ENCODE data around the gene SNAPC2. TPM values are rescaled to one million over a fixed set of nuclear protein-coding genes. Genes with fewer than 3 reads are reported as not detected.

Gene SNAPC2
- total and polyA plus RNA-seq, 8 donors = 4.9 to 12.0 (median 8.0) TPM

DNA sequence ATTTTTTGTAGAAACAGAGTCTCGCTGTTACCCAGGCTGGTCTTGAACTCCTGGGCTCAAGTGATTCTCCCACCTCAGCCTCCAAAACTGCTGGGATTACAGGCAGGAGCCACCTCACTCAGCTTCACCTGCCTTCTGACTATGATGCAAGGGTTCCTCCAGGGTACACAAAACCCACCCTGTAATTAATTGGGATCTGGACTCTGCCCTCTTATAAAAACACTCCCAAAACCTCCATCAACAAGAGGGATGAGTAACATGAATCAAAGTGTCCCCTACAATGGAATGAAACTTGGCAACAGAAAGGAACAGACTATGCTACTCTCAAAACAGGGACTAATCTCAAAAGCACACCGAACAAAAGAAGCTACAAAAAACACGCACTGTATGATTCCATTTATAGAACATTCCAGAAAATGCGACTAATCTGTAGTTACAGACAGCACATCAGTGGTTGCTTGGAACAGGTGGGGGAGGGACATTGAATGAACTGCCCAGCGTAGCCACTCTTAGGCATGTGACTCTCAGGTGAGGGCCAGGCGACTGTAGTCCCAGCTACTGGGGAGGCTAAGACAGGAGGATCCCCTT is 42.8 kb upstream of the SNAPC2 start:
- 62 to 77% methylated on average over 6 of the region's 6 CpGs for WGBS, 2 donors
- no peaks in the 10 kb centered on the region for H3K27me3 ChIP-seq
- intact Hi-C loops (cut with DNase I) = no loop called here
- H3K4me3 ChIP-seq = no peak overlapping the region
- no peaks in the 10 kb centered on the region for H3K36me3 ChIP-seq
- no peak overlapping the region for H3K27ac ChIP-seq
- H3K9me3 ChIP-seq = no peaks in the 10 kb centered on the region
- ATAC-seq (no peak), FAIRE-seq (no peak), DNase-seq (no peak)
- H3K4me1 ChIP-seq = no peaks in the 10 kb centered on the region
- TF ChIP-seq, protein P1, sequence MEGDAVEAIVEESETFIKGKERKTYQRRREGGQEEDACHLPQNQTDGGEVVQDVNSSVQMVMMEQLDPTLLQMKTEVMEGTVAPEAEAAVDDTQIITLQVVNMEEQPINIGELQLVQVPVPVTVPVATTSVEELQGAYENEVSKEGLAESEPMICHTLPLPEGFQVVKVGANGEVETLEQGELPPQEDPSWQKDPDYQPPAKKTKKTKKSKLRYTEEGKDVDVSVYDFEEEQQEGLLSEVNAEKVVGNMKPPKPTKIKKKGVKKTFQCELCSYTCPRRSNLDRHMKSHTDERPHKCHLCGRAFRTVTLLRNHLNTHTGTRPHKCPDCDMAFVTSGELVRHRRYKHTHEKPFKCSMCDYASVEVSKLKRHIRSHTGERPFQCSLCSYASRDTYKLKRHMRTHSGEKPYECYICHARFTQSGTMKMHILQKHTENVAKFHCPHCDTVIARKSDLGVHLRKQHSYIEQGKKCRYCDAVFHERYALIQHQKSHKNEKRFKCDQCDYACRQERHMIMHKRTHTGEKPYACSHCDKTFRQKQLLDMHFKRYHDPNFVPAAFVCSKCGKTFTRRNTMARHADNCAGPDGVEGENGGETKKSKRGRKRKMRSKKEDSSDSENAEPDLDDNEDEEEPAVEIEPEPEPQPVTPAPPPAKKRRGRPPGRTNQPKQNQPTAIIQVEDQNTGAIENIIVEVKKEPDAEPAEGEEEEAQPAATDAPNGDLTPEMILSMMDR (IDR thresholded peaks at IDR 0.05) = no peak

DNA sequence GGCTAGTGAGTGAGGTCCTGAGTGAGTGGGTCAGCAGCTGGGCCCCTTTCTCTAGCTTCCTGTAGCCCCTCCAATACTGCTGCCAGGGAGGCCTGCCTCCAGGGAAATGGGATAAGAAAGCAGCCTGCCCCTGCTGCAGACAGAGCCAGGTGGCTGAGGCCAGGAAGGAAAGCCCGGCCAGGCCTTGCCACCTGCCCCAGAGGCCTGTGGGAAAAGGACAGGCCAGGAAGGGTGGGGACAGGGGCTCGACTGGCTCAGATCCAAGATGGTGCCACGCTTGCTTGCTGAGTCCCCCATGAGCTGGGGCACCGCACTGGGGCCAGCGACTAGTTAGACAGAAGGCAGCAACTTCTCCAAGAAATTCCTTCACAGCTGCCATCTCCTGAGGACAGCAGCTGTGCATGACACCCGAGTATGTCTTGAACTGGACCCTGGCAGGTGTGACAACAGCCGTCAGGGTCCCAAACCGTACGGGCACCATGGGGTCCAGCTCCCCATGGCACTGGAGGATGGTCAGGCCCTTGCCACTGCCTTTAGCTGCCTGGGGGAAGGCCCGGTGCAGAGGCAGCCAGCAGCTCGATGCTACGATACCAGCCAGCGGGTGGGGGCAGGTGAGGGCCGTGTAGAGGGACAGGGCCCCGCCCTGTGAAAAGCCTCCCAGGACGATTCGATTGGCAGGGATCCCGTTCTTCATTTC is 40.9 kb upstream of the SNAPC2 start:
- DNase-seq = peak in 1 of 6 donors; percentile 41

DNA sequence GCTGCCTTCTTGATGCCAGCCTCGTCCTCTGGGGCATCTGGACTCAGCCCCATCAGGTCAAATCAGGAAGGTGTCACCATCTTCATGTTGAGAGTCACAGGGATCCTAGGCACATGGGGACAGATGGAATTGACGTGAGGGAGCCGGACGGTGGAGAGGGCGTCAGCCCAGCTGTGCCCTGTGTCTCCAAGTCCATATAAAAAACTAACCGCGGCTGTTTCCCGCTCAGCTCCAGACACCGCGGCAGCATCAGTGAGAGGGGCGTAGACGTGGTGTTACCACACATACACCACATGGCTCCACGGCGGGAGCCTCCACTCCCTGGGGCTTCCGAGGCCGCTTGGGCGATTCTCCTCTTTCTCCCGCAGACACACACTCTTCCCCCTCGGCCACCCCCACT is 40.3 kb upstream of the SNAPC2 start:
- no peaks in the 10 kb centered on the region for H3K36me3 ChIP-seq
- no peaks in the 10 kb centered on the region for H3K9me3 ChIP-seq
- no peak overlapping the region for H3K27ac ChIP-seq
- intact Hi-C loops (cut with DNase I) = no loop called here
- WGBS, 2 donors = 77 to 85% methylated on average over 19 of the region's 19 CpGs
- no peaks in the 10 kb centered on the region for H3K27me3 ChIP-seq
- no peaks in the 10 kb centered on the region for H3K4me1 ChIP-seq
- no peak for FAIRE-seq
- no peak overlapping the region for H3K4me3 ChIP-seq
- no peak for DNase-seq
- no peak for ATAC-seq
- TF ChIP-seq, protein P1 (IDR thresholded peaks at IDR 0.05) = no peak

More for the DNA sequence above, 40.9 kb upstream of the SNAPC2 start:
- H3K27me3 ChIP-seq = no peaks in the 10 kb centered on the region
- FAIRE-seq (no peak), ATAC-seq (no peak)
- no peaks in the 10 kb centered on the region for H3K36me3 ChIP-seq
- TF ChIP-seq, protein P1 (IDR thresholded peaks at IDR 0.05) = no peak
- intact Hi-C loops (cut with DNase I) = no loop called here
- no peak overlapping the region for H3K27ac ChIP-seq
- no peaks in the 10 kb centered on the region for H3K4me1 ChIP-seq
- WGBS, 2 donors = 68 to 70% methylated on average over 18 of the region's 18 CpGs
- H3K9me3 ChIP-seq = no peaks in the 10 kb centered on the region
- H3K4me3 ChIP-seq = no peak overlapping the region

DNA sequence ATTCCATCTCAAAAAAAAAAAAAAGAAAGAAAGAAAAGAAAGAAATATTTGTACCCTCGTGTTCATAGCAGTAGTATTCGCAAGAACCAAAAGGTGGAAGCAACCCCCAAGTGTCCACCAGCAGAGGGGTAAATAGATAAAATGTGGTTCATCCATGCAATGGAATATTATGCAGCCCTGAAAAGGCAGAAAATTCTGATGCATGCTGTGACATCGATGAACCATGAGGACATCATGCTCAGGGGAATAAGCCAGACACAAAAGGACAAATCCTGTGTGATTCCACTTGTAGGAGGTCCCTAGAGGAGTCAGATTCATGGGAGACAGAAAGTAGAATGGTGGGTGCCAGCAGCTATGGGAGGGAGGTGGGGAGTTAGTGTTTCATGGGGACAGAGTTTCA is 38.2 kb upstream of the SNAPC2 start:
- no peak for ATAC-seq
- Histone ChIP-seq H3K4me1 (no peaks in the 10 kb centered on the region), H3K27ac (no peak overlapping the region), H3K4me3 (no peak overlapping the region), H3K36me3 (no peaks in the 10 kb centered on the region), H3K9me3 (no peaks in the 10 kb centered on the region), H3K27me3 (no peaks in the 10 kb centered on the region)
- TF ChIP-seq, protein P1 (IDR thresholded peaks at IDR 0.05) = no peak
- WGBS, 2 donors = 83 to 87% methylated on average over 3 of the region's 3 CpGs
- FAIRE-seq = no peak
- DNase-seq = no peak
- intact Hi-C loops (cut with DNase I) = no loop called here

DNA sequence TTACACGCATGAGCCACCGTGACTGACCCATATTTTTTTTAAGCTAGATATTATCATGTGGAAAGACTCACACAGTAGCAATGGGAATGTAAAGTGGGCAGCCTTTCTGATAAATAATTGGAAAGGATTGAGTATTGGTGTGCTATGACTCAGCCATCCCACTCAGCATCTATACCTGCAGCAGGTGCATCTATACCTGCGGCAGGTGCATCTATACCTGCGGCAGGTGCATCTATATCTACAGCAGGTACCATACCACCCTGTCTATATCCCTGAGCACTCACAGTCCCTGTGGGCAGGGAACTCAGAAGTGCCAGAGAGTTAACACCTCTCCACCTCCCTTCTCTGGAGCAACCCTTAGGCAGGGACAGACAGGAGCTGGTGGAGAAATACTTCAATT is 37.0 kb upstream of the SNAPC2 start:
- no peak overlapping the region for H3K4me3 ChIP-seq
- intact Hi-C loops (cut with DNase I) = no loop called here
- H3K27ac ChIP-seq = no peak overlapping the region
- FAIRE-seq (no peak), ATAC-seq (no peak), DNase-seq (no peak)
- no peaks in the 10 kb centered on the region for H3K36me3 ChIP-seq
- H3K9me3 ChIP-seq = no peaks in the 10 kb centered on the region
- no peaks in the 10 kb centered on the region for H3K27me3 ChIP-seq
- no peaks in the 10 kb centered on the region for H3K4me1 ChIP-seq
- TF ChIP-seq, protein P1 (IDR thresholded peaks at IDR 0.05) = no peak
- WGBS, 2 donors = 75 to 84% methylated on average over 4 of the region's 4 CpGs
